ENCODE data around the gene OTOG. TPM values are rescaled to one million over a fixed set of nuclear protein-coding genes. Genes with fewer than 3 reads are reported as not detected.

OTOG gene
- total RNA-seq, 1 donor: not detected

- DNase-seq (ENCODE audit: low read depth): no peak
- H3K4me3 ChIP-seq (ENCODE audit: low read depth, low read length): no peak overlapping the region
- TF ChIP-seq CTCF (IDR thresholded peaks at IDR 0.05; ENCODE audit: insufficient read depth, low read depth, low read length): no peak
Observed at GRCh38 chr11:17588166-17588565, 41.1 kb downstream of the OTOG start.

- DNase-seq (ENCODE audit: low read depth): no peak
- H3K4me3 ChIP-seq (ENCODE audit: low read depth, low read length): no peak overlapping the region
- TF ChIP-seq CTCF (IDR thresholded peaks at IDR 0.05; ENCODE audit: insufficient read depth, low read depth, low read length): no peak
Observed at GRCh38 chr11:17588721-17589120, 41.7 kb downstream of the OTOG start.

- no peak for DNase-seq (ENCODE audit: low read depth)
- H3K4me3 ChIP-seq (ENCODE audit: low read depth, low read length): no peak overlapping the region
- TF ChIP-seq CTCF (IDR thresholded peaks at IDR 0.05; ENCODE audit: insufficient read depth, low read depth, low read length): no peak
Observed at GRCh38 chr11:17590463-17590862, 43.4 kb downstream of the OTOG start.

GRCh38 chr11:17591293-17591692 lies 44.2 kb downstream of the OTOG start:
- DNase-seq (ENCODE audit: low read depth): no peak
- no peak overlapping the region for H3K4me3 ChIP-seq (ENCODE audit: low read depth, low read length)
- no peak for TF ChIP-seq CTCF (IDR thresholded peaks at IDR 0.05; ENCODE audit: insufficient read depth, low read depth, low read length)

GRCh38 chr11:17593466-17594245 lies 46.6 kb downstream of the OTOG start:
- no peak overlapping the region for H3K4me3 ChIP-seq (ENCODE audit: low read depth, low read length)
- TF ChIP-seq CTCF (IDR thresholded peaks at IDR 0.05; ENCODE audit: insufficient read depth, low read depth, low read length): no peak
- DNase-seq (ENCODE audit: low read depth): no peak

- TF ChIP-seq CTCF (IDR thresholded peaks at IDR 0.05; ENCODE audit: insufficient read depth, low read depth, low read length): no peak
- DNase-seq (ENCODE audit: low read depth): no peak
- no peak overlapping the region for H3K4me3 ChIP-seq (ENCODE audit: low read depth, low read length)
Observed at GRCh38 chr11:17594686-17595192, 47.7 kb downstream of the OTOG start.

Data from fibroblast of villous mesenchyme (primary cell).